ENCODE measurements around the gene TCEA3. TPM values are rescaled to one million over a fixed set of nuclear protein-coding genes. Genes with fewer than 3 reads are reported as not detected.

The TCEA3 gene
- total RNA-seq, 4 donors from 2014 or later: 128 to 242 (median 179) TPM

DNA sequence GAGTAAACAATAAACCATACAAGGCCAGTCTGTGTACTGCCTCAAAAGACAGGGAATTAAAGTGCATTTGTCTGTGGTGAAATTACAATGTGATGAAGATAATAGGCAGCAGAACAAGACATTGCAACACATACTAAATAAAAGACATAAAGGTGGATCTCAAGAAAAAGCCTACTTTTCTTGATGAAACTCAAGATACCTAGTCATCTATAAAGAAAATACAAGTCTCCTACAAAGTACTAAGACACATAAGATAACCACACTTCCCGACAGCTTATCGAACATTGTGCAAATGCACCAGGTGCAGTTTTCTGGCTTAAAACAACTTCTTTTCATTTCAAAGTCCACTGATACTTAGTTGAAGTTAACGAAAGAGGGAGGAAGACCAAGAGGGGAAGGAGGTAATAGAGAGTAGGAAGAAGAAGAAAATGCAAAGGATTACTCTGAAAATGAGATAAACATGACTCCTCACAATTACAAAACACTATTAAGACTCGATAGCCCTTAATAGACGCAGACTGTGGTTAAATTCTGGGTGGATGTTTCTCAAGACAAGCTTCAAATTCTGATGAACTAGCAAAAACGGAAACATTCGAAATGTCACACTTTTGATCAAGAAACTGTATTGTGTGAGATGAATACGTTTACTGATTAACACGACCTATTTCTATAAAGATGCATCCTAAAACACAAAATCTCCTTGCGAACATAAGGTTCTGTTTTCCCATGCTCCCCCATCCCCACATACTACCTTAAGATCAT, 82.4 kb downstream of the TCEA3 start:
- intact Hi-C loops (cut with DNase I; ENCODE audit: low total_unique reads): loop anchor here (5.0 to 10.0 kb wide), 2 partner anchors 140 to 213 kb away; partner anchors contain the start of genes ASAP3 and ID3
- Histone ChIP-seq H3K36me3 (peaks cover 0 to 6% of the 10 kb centered on the region in 2 donors), H3K4me3 (peak overlapping the region; percentile 67 to 86 (median 76)), H3K4me1 (peaks cover 49 to 58% of the 10 kb centered on the region in 2 donors), H3K27me3 (no peaks in the 10 kb centered on the region), H3K9me3 (no peaks in the 10 kb centered on the region), H3K27ac (peak overlapping the region in 1 of 4 donors; percentile 6)
- no peak for DNase-seq
- ATAC-seq: no peak
- in situ Hi-C loops (cut with MboI; ENCODE audit: low sequenced_read_pairs in 4 of 4): loop anchor here in 1 of 4 donors (10.0 kb wide), 1 partner anchor 63 kb away; no protein-coding TSS in a partner anchor
- TF ChIP-seq, protein P1, sequence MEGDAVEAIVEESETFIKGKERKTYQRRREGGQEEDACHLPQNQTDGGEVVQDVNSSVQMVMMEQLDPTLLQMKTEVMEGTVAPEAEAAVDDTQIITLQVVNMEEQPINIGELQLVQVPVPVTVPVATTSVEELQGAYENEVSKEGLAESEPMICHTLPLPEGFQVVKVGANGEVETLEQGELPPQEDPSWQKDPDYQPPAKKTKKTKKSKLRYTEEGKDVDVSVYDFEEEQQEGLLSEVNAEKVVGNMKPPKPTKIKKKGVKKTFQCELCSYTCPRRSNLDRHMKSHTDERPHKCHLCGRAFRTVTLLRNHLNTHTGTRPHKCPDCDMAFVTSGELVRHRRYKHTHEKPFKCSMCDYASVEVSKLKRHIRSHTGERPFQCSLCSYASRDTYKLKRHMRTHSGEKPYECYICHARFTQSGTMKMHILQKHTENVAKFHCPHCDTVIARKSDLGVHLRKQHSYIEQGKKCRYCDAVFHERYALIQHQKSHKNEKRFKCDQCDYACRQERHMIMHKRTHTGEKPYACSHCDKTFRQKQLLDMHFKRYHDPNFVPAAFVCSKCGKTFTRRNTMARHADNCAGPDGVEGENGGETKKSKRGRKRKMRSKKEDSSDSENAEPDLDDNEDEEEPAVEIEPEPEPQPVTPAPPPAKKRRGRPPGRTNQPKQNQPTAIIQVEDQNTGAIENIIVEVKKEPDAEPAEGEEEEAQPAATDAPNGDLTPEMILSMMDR (IDR thresholded peaks at IDR 0.05 in 4 of 5, conservative IDR thresholded peaks at IDR 0.05 in 1 of 5): no peak
- no peak for TF ChIP-seq POLR2A (IDR thresholded peaks at IDR 0.05)

DNA sequence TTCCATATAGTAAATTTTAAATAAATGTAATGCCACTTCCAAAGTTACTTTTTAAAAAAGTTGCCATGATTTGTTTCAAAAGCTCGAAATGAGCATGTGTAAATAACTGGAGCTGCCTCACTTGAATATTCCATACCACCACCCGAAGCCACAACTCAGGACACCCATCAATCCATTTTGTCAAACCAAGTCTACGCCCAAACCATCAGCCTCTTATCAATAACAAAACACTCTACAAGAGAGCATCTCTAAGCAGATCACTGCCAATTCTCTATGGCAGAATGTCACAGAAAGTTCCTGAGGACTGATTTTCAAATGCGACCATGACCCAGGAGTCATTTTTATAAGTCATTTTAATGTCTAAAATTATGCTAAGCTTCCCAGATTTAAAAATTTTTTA, 84.9 kb downstream of the TCEA3 start:
- intact Hi-C loops (cut with DNase I; ENCODE audit: low total_unique reads) (loop anchor here (5.0 to 10.0 kb wide), 2 partner anchors 143 to 215 kb away; partner anchors contain the start of genes ASAP3 and ID3), in situ Hi-C loops (cut with MboI; ENCODE audit: low sequenced_read_pairs in 4 of 4) (loop anchor here in 2 of 4 donors (10.0 kb wide), 1 partner anchor 65 kb away; no protein-coding TSS in a partner anchor)
- TF ChIP-seq POLR2A (IDR thresholded peaks at IDR 0.05): no peak
- TF ChIP-seq, protein P1 (IDR thresholded peaks at IDR 0.05 in 4 of 5, conservative IDR thresholded peaks at IDR 0.05 in 1 of 5): no peak
- H3K9me3 ChIP-seq: no peaks in the 10 kb centered on the region
- H3K36me3 ChIP-seq: peaks cover 2 to 21% of the 10 kb centered on the region in 2 donors
- H3K27ac ChIP-seq: no peak overlapping the region
- ATAC-seq (no peak), DNase-seq (no peak)
- H3K4me3 ChIP-seq: no peak overlapping the region
- H3K27me3 ChIP-seq: no peaks in the 10 kb centered on the region
- peaks cover 49 to 58% of the 10 kb centered on the region in 2 donors for H3K4me1 ChIP-seq

DNA sequence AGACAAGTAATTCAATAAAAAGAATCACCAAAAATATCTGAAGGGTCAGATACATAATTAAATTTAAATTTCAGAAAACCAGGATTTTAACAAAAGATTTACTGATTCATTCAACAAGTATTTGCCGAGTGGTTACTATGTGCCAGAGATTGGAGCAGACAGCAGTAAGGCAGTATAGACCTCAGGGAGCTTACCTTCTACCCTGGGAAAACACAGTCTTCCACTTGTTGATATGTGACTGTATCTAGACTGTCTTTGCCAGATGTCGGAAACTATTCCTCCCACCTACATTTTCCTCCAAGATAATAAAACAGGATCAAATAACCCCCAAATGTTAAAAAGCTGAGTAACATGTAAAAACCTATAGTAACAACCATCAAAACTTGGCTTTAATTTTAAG, 86.7 kb downstream of the TCEA3 start:
- ATAC-seq (no peak), DNase-seq (no peak)
- H3K9me3 ChIP-seq: no peaks in the 10 kb centered on the region
- peaks cover 44 to 54% of the 10 kb centered on the region in 2 donors for H3K4me1 ChIP-seq
- no peak for TF ChIP-seq POLR2A (IDR thresholded peaks at IDR 0.05)
- TF ChIP-seq, protein P1 (IDR thresholded peaks at IDR 0.05 in 4 of 5, conservative IDR thresholded peaks at IDR 0.05 in 1 of 5): no peak
- in situ Hi-C loops (cut with MboI; ENCODE audit: low sequenced_read_pairs in 4 of 4): loop anchor here in 1 of 4 donors (10.0 kb wide), 1 partner anchor 67 kb away; no protein-coding TSS in a partner anchor
- intact Hi-C loops (cut with DNase I; ENCODE audit: low total_unique reads): no loop called here
- no peaks in the 10 kb centered on the region for H3K27me3 ChIP-seq
- H3K4me3 ChIP-seq: no peak overlapping the region
- H3K36me3 ChIP-seq: peaks cover 2 to 38% of the 10 kb centered on the region in 2 donors
- no peak overlapping the region for H3K27ac ChIP-seq

DNA sequence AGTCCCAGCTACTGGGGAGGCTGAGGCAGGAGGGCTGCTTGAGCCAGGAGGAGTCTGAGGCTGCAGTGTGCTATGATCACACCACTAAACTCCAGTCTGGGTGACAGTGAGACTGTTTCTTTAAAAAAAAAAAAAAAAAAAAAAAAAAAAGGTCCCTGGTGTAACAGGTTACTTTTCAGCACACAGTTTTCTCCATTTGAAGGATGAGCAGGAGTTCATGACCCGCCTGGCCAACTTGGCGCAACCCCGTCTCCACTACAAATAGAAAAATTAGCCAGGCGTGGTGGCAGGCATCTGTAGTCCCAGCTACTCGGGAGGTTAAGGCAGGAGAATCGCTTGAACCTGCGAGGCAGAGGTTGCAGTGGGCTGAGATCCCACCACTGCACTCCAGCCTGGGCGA, 92.8 kb downstream of the TCEA3 start:
- in situ Hi-C loops (cut with MboI; ENCODE audit: low sequenced_read_pairs in 4 of 4): loop anchor here in 1 of 4 donors (10.0 kb wide), 1 partner anchor 73 kb away; no protein-coding TSS in a partner anchor
- DNase-seq: no peak
- H3K4me3 ChIP-seq: no peak overlapping the region
- ATAC-seq: no peak
- H3K36me3 ChIP-seq: peaks cover 2 to 88% of the 10 kb centered on the region in 2 donors
- intact Hi-C loops (cut with DNase I; ENCODE audit: low total_unique reads): no loop called here
- TF ChIP-seq, protein P1 (IDR thresholded peaks at IDR 0.05 in 4 of 5, conservative IDR thresholded peaks at IDR 0.05 in 1 of 5): no peak
- no peak for TF ChIP-seq POLR2A (IDR thresholded peaks at IDR 0.05)
- peaks cover 0 to 6% of the 10 kb centered on the region in 2 donors for H3K4me1 ChIP-seq
- H3K27me3 ChIP-seq: no peaks in the 10 kb centered on the region
- no peaks in the 10 kb centered on the region for H3K9me3 ChIP-seq
- H3K27ac ChIP-seq: no peak overlapping the region

Other genes starting within 250 kb of the TCEA3 start
- not detected for gene HTR1D, start 207.2 kb downstream of the TCEA3 start, total RNA-seq
- gene HNRNPR, start 80.5 kb downstream of the TCEA3 start, total RNA-seq: 10 to 100 TPM; 36.5 to 56.3 (median 44.5) TPM
- gene ZNF436, start 54.9 kb downstream of the TCEA3 start, total RNA-seq: 1 to 10 TPM; 6.0 to 7.1 (median 6.8) TPM
- gene ASAP3, start 59.4 kb upstream of the TCEA3 start, total RNA-seq: 100 to 1,000 TPM in 2 of 4 donors, 10 to 100 TPM in 2; 55.5 to 129 (median 93.2) TPM
- under 1 TPM in 1 of 4 donors, not detected in 3; 0.40 TPM for gene E2F2, start 106.5 kb upstream of the TCEA3 start, total RNA-seq
- gene ID3, start 134.8 kb upstream of the TCEA3 start, total RNA-seq: 100 to 1,000 TPM in 1 of 4 donors, 10 to 100 TPM in 3; 67.9 to 124 (median 83.0) TPM

All from gastrocnemius medialis (tissue), 4 donors.